Panc1 (cell line): ENCODE measurements around the gene RNF214. TPM values are rescaled to one million over a fixed set of nuclear protein-coding genes. Genes with fewer than 3 reads are reported as not detected.

ENCODE experiments used
- ATAC-seq: fragments of 200-7000 bp; cut with Tn5 transposase; 2 replicates; pipeline ENCODE4 v1.9.1; 2020; ENCODE audit warnings: mild to moderate bottlenecking, moderate library complexity
- BruUV-seq: library from RNA; stranded (reverse); fragments of 400-500 nt; replicated peaks from 2 replicates; lab custom pipeline; 2021; lab: Mats Ljungman, UMichigan
- CTCF ChIA-PET: fragments of 300-600 bp; sonication (Branson Sonifier 250); formaldehyde crosslinking; loops from one replicate; lab custom pipeline; 2022; ENCODE audit warnings: antibody characterized with exemption; lab: Charles Lee
- POLR2A ChIA-PET: fragments of 300-600 bp; sonication (Branson Sonifier 250); formaldehyde crosslinking; loops from one replicate; lab custom pipeline; 2022; ENCODE audit warnings: antibody characterized with exemption; lab: Charles Lee
- DNase-seq: peaks from one replicate; pipeline ENCODE4 v3.0.0-alpha.2; 2010; ENCODE audit warnings: low read depth, low spot score
- H3K27ac ChIP-seq: 2 replicates; pipeline ENCODE4 v1.5.1; 2011; ENCODE audit warnings: mild to moderate bottlenecking, low read length, inconsistent platforms
- H3K27me3 ChIP-seq: fragments of 200-500 bp; sonication (Bioruptor generic); 2 replicates; pipeline ENCODE4 v1.6.0; 2014; ENCODE audit warnings: low read length, inconsistent platforms; ENCODE audit not compliant: control insufficient read depth, insufficient read depth
- H3K36me3 ChIP-seq: fragments of 200-500 bp; sonication (Bioruptor generic); 2 replicates; pipeline ENCODE4 v1.5.1; 2014; ENCODE audit warnings: inconsistent platforms, mild to moderate bottlenecking, low read length, moderate library complexity; ENCODE audit not compliant: control insufficient read depth, insufficient read depth
- H3K4me1 ChIP-seq: 2 replicates; pipeline ENCODE4 v1.5.1; 2011; ENCODE audit warnings: inconsistent platforms, mild to moderate bottlenecking, low read length, moderate library complexity; ENCODE audit not compliant: control insufficient read depth, insufficient read depth
- H3K4me3 ChIP-seq, 2 experiments: 2 replicates each; pipeline ENCODE4 v1.5.1; 2011 to 2012; ENCODE audit warnings: low read depth in 2 of 2, low read length in 2 of 2, mild to moderate bottlenecking in 2 of 2, inconsistent platforms in 1 of 2, moderate library complexity in 1 of 2
- H3K9me3 ChIP-seq: fragments of 200-500 bp; sonication (Bioruptor generic); 2 replicates; pipeline ENCODE4 v1.5.1; 2014; ENCODE audit warnings: low read depth, mild to moderate bottlenecking, inconsistent platforms, low read length, moderate library complexity; ENCODE audit not compliant: control insufficient read depth, insufficient read depth
- POLR2AphosphoS5 ChIP-seq: IDR thresholded peaks from 2 replicates; pipeline ENCODE4 v1.6.1; 2012; ENCODE audit warnings: mild to moderate bottlenecking, low read depth, low read length, moderate library complexity
- SIN3A ChIP-seq: IDR thresholded peaks from 2 replicates; pipeline ENCODE4 v1.6.1; 2012; ENCODE audit warnings: low read depth, mild to moderate bottlenecking, low read length, moderate library complexity, borderline replicate concordance; ENCODE audit not compliant: insufficient read depth
- TCF7L2 ChIP-seq: IDR thresholded peaks from 2 replicates; pipeline ENCODE4 v1.6.1; 2011; ENCODE audit warnings: mild to moderate bottlenecking, low read depth, low read length, inconsistent platforms
- in situ Hi-C: cut with HindIII; loops from 2 replicates; pipeline ENCODE4 v1.10.0; 2016; ENCODE audit warnings: low sequenced_read_pairs, low pct_unique_long_range_greater_than_20kb
- intact Hi-C: fragments of 100-400 bp; cut with micrococcal nuclease; formaldehyde crosslinking; loops from one replicate; pipeline ENCODE4 v1.10.0; 2022; ENCODE audit not compliant: unreplicated experiment
- total RNA-seq: library from RNA; stranded (reverse); gene quantifications from one replicate; pipeline ENCODE4 v1.2.1, GENCODE V29; 2021; ENCODE audit not compliant: unreplicated experiment
- TF ChIP-seq, protein P1 (sequence below), 2 experiments: IDR thresholded peaks; 2 replicates each; pipeline ENCODE4 v1.6.1; 2011 to 2012; ENCODE audit warnings: low read depth in 2 of 2, control low read depth in 1 of 2, low read length in 1 of 2, mild to moderate bottlenecking in 1 of 2, moderate library complexity in 1 of 2; ENCODE audit not compliant: insufficient read depth in 1 of 2
- TF ChIP-seq, protein P2 (sequence below): fragments of 450-650 bp; IDR thresholded peaks from 2 replicates; pipeline ENCODE4 v1.5.1; 2017; ENCODE audit warnings: mild to moderate bottlenecking

RNF214 gene
- total RNA-seq, 1 experiment from 2014 or later = 39.7 TPM

DNA sequence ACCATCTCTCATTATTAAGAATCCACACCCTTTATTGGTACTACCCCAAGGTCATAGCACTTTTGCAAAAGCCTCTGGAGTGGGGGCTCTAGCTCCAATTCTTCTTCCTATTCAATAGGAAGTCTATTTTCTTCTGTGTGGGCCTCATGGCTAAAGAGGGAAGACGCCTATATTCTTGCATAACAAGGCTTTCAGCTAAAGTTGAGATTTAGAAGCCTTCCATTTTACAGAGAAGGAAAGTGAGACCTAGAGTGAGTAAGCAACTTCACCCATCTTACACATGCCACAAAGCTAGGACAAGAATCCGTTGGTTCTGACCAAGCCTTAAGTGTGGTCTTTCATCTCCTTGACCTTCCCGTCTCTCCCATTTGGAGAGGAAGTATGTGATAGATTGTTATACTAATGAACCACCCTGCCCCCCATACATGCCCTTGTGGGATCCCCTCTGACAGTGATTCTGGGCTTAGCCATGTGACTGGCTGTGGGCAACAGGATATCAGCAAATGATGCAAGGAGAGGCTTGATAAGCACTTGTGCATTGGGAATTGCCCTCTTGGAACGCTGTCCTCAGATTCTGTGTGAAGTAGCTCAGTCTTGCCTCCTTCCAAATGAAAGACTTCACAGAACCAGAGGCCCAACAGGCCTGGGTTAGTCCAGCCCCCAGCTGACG lies 71.3 kb downstream of the RNF214 start:
- no peak overlapping the region for H3K27ac ChIP-seq
- no peak for ATAC-seq
- no peaks in the 10 kb centered on the region for H3K9me3 ChIP-seq
- in situ Hi-C loops = no loop called here
- H3K27me3 ChIP-seq = no peaks in the 10 kb centered on the region
- ChIA-PET CTCF (no interaction called here), POLR2A (interaction anchor here (0.7 kb wide), 1 partner anchor 27 kb away, joined by 3 read pairs; no protein-coding TSS in a partner anchor)
- H3K36me3 ChIP-seq = no peaks in the 10 kb centered on the region
- no peak for DNase-seq
- intact Hi-C loops = no loop called here
- no peak overlapping the region for H3K4me3 ChIP-seq
- H3K4me1 ChIP-seq = no peaks in the 10 kb centered on the region
- no TSS peak for BruUV-seq
- TF ChIP-seq SIN3A = no peak
- TF ChIP-seq TCF7L2 = no peak
- TF ChIP-seq, protein P1, sequence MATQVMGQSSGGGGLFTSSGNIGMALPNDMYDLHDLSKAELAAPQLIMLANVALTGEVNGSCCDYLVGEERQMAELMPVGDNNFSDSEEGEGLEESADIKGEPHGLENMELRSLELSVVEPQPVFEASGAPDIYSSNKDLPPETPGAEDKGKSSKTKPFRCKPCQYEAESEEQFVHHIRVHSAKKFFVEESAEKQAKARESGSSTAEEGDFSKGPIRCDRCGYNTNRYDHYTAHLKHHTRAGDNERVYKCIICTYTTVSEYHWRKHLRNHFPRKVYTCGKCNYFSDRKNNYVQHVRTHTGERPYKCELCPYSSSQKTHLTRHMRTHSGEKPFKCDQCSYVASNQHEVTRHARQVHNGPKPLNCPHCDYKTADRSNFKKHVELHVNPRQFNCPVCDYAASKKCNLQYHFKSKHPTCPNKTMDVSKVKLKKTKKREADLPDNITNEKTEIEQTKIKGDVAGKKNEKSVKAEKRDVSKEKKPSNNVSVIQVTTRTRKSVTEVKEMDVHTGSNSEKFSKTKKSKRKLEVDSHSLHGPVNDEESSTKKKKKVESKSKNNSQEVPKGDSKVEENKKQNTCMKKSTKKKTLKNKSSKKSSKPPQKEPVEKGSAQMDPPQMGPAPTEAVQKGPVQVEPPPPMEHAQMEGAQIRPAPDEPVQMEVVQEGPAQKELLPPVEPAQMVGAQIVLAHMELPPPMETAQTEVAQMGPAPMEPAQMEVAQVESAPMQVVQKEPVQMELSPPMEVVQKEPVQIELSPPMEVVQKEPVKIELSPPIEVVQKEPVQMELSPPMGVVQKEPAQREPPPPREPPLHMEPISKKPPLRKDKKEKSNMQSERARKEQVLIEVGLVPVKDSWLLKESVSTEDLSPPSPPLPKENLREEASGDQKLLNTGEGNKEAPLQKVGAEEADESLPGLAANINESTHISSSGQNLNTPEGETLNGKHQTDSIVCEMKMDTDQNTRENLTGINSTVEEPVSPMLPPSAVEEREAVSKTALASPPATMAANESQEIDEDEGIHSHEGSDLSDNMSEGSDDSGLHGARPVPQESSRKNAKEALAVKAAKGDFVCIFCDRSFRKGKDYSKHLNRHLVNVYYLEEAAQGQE (IDR thresholded peaks at IDR 0.05; ENCODE audit: insufficient read depth in 1 of 2, low read depth in 2 of 2, low read length in 1 of 2) = no peak
- TF ChIP-seq, protein P2, sequence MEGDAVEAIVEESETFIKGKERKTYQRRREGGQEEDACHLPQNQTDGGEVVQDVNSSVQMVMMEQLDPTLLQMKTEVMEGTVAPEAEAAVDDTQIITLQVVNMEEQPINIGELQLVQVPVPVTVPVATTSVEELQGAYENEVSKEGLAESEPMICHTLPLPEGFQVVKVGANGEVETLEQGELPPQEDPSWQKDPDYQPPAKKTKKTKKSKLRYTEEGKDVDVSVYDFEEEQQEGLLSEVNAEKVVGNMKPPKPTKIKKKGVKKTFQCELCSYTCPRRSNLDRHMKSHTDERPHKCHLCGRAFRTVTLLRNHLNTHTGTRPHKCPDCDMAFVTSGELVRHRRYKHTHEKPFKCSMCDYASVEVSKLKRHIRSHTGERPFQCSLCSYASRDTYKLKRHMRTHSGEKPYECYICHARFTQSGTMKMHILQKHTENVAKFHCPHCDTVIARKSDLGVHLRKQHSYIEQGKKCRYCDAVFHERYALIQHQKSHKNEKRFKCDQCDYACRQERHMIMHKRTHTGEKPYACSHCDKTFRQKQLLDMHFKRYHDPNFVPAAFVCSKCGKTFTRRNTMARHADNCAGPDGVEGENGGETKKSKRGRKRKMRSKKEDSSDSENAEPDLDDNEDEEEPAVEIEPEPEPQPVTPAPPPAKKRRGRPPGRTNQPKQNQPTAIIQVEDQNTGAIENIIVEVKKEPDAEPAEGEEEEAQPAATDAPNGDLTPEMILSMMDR = no peak
- TF ChIP-seq POLR2AphosphoS5 = no peak

DNA sequence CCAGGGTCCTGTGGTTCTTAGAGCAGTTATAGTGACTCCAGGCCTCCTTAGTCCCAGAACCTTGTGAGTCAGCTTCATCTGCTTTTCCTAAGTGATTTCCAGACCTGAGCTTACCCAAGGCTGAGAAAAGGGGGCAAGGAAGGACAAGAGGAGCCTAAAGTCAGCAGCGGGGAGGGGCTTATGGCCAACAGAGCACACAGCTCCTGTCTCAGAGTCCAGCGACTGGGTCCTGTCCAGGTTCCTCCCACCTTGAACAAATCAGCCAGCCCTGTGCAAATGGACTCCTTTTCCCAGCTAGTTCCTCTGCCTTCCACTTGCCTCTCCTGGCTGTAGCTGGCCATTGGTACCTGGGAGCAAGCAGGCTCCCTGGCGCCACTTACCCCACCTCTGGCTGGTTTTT lies 72.7 kb downstream of the RNF214 start:
- ChIA-PET POLR2A (interaction anchor here (0.6 to 0.7 kb wide), 2 partner anchors 42 to 158 kb away, joined by 4 to 6 read pairs; no protein-coding TSS in a partner anchor), CTCF (interaction anchor here (0.6 kb wide), 1 partner anchor 40 kb away, joined by 3 read pairs; no protein-coding TSS in a partner anchor)
- Histone ChIP-seq H3K9me3 (no peaks in the 10 kb centered on the region), H3K27ac (no peak overlapping the region), H3K36me3 (no peaks in the 10 kb centered on the region), H3K4me1 (no peaks in the 10 kb centered on the region), H3K27me3 (no peaks in the 10 kb centered on the region), H3K4me3 (no peak overlapping the region)
- in situ Hi-C loops (no loop called here), intact Hi-C loops (no loop called here)
- ATAC-seq (0 out of 2 replicates have a peak, but pooled peaks have one; percentile 4), DNase-seq (no peak)
- TF ChIP-seq SIN3A (no peak), TCF7L2 (no peak), POLR2AphosphoS5 (no peak)
- TF ChIP-seq, protein P1 (IDR thresholded peaks at IDR 0.05; ENCODE audit: insufficient read depth in 1 of 2, low read depth in 2 of 2, low read length in 1 of 2) = no peak
- TF ChIP-seq, protein P2 = no peak
- BruUV-seq = no TSS peak
